ENCODE data around the gene GTSE1.

GRCh38 chr22:46368871-46369715 is 72.4 kb downstream of the GTSE1 start:
- TF ChIP-seq, protein P1, sequence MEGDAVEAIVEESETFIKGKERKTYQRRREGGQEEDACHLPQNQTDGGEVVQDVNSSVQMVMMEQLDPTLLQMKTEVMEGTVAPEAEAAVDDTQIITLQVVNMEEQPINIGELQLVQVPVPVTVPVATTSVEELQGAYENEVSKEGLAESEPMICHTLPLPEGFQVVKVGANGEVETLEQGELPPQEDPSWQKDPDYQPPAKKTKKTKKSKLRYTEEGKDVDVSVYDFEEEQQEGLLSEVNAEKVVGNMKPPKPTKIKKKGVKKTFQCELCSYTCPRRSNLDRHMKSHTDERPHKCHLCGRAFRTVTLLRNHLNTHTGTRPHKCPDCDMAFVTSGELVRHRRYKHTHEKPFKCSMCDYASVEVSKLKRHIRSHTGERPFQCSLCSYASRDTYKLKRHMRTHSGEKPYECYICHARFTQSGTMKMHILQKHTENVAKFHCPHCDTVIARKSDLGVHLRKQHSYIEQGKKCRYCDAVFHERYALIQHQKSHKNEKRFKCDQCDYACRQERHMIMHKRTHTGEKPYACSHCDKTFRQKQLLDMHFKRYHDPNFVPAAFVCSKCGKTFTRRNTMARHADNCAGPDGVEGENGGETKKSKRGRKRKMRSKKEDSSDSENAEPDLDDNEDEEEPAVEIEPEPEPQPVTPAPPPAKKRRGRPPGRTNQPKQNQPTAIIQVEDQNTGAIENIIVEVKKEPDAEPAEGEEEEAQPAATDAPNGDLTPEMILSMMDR (conservative IDR thresholded peaks at IDR 0.05), result no peak
- TF ChIP-seq EZH2 (IDR thresholded peaks at IDR 0.05; ENCODE audit: low read depth), result no peak
